ENCODE measurements around the gene SLC17A9.
A peak's percentile ranks its signal among the peaks of the same experiment; 100 is the strongest.

SLC17A9 gene

GRCh38 chr20:62926229-62927127, 26.0 kb upstream of the SLC17A9 start, which contains the start of gene DIDO1:
TSS of gene DIDO1 (minus strand) at chr20:62926505.
- Histone ChIP-seq H3K27ac (ENCODE audit: low read depth in 2 of 2, low read length in 2 of 2) (peak within 1 kb of the TSS; percentile 93 to 97), H3K36me3 (ENCODE audit: control insufficient read depth in 2 of 2, insufficient read depth in 2 of 2, low read length in 2 of 2) (no peaks in the 10 kb centered on the region), H3K9ac (ENCODE audit: low read depth in 1 of 2, low read length in 2 of 2) (peak within 1 kb of the TSS; percentile 91 to 96), H3K9me3 (ENCODE audit: control insufficient read depth in 2 of 2, low read length in 2 of 2) (no peaks in the 10 kb centered on the region), H3K4me1 (ENCODE audit: control insufficient read depth in 2 of 2, insufficient read depth in 2 of 2, low read length in 2 of 2) (peaks cover 50 to 53% of the 10 kb centered on the region in 2 donors), H3K27me3 (ENCODE audit: control insufficient read depth in 2 of 2, insufficient read depth in 2 of 2, low read length in 2 of 2) (no peaks in the 10 kb centered on the region), H3K4me3 (ENCODE audit: low read length in 2 of 2) (peak within 1 kb of the TSS; percentile 83 to 95)

- peak overlapping the region; percentile 93 to 97 for H3K27ac ChIP-seq (ENCODE audit: low read depth in 2 of 2, low read length in 2 of 2)
- H3K9ac ChIP-seq (ENCODE audit: low read depth in 1 of 2, low read length in 2 of 2), result peak overlapping the region in 1 of 2 donors; percentile 91
- H3K27me3 ChIP-seq (ENCODE audit: control insufficient read depth in 2 of 2, insufficient read depth in 2 of 2, low read length in 2 of 2), result no peaks in the 10 kb centered on the region
- no peaks in the 10 kb centered on the region for H3K36me3 ChIP-seq (ENCODE audit: control insufficient read depth in 2 of 2, insufficient read depth in 2 of 2, low read length in 2 of 2)
- peak overlapping the region; percentile 83 to 91 for H3K4me3 ChIP-seq (ENCODE audit: low read length in 2 of 2)
- H3K4me1 ChIP-seq (ENCODE audit: control insufficient read depth in 2 of 2, insufficient read depth in 2 of 2, low read length in 2 of 2), result peaks cover 48 to 49% of the 10 kb centered on the region in 2 donors
- no peaks in the 10 kb centered on the region for H3K9me3 ChIP-seq (ENCODE audit: control insufficient read depth in 2 of 2, low read length in 2 of 2)
These were observed 25.3 kb upstream of the SLC17A9 start for GRCh38 chr20:62927128-62927705.

- peaks cover 36 to 37% of the 10 kb centered on the region in 2 donors for H3K4me1 ChIP-seq (ENCODE audit: control insufficient read depth in 2 of 2, insufficient read depth in 2 of 2, low read length in 2 of 2)
- peak overlapping the region; percentile 63 to 70 for H3K4me3 ChIP-seq (ENCODE audit: low read length in 2 of 2)
- H3K36me3 ChIP-seq (ENCODE audit: control insufficient read depth in 2 of 2, insufficient read depth in 2 of 2, low read length in 2 of 2), result no peaks in the 10 kb centered on the region
- peak overlapping the region; percentile 63 to 88 for H3K9ac ChIP-seq (ENCODE audit: low read depth in 1 of 2, low read length in 2 of 2)
- peak overlapping the region; percentile 86 to 89 for H3K27ac ChIP-seq (ENCODE audit: low read depth in 2 of 2, low read length in 2 of 2)
- no peaks in the 10 kb centered on the region for H3K27me3 ChIP-seq (ENCODE audit: control insufficient read depth in 2 of 2, insufficient read depth in 2 of 2, low read length in 2 of 2)
- H3K9me3 ChIP-seq (ENCODE audit: control insufficient read depth in 2 of 2, low read length in 2 of 2), result no peaks in the 10 kb centered on the region
These were observed 24.1 kb upstream of the SLC17A9 start for GRCh38 chr20:62928246-62928939.

GRCh38 chr20:62929051-62929538, 23.4 kb upstream of the SLC17A9 start:
- Histone ChIP-seq H3K27me3 (ENCODE audit: control insufficient read depth in 2 of 2, insufficient read depth in 2 of 2, low read length in 2 of 2) (no peaks in the 10 kb centered on the region), H3K9ac (ENCODE audit: low read depth in 1 of 2, low read length in 2 of 2) (peak overlapping the region; percentile 63 to 88), H3K4me3 (ENCODE audit: low read length in 2 of 2) (peak overlapping the region; percentile 63 to 70), H3K4me1 (ENCODE audit: control insufficient read depth in 2 of 2, insufficient read depth in 2 of 2, low read length in 2 of 2) (peaks cover 30 to 31% of the 10 kb centered on the region in 2 donors), H3K36me3 (ENCODE audit: control insufficient read depth in 2 of 2, insufficient read depth in 2 of 2, low read length in 2 of 2) (no peaks in the 10 kb centered on the region), H3K9me3 (ENCODE audit: control insufficient read depth in 2 of 2, low read length in 2 of 2) (no peaks in the 10 kb centered on the region), H3K27ac (ENCODE audit: low read depth in 2 of 2, low read length in 2 of 2) (peak overlapping the region; percentile 86 to 89)

- no peaks in the 10 kb centered on the region for H3K9me3 ChIP-seq (ENCODE audit: control insufficient read depth in 2 of 2, low read length in 2 of 2)
- no peaks in the 10 kb centered on the region for H3K27me3 ChIP-seq (ENCODE audit: control insufficient read depth in 2 of 2, insufficient read depth in 2 of 2, low read length in 2 of 2)
- peaks cover 0 to 11% of the 10 kb centered on the region in 2 donors for H3K36me3 ChIP-seq (ENCODE audit: control insufficient read depth in 2 of 2, insufficient read depth in 2 of 2, low read length in 2 of 2)
- peaks cover 22 to 27% of the 10 kb centered on the region in 2 donors for H3K4me1 ChIP-seq (ENCODE audit: control insufficient read depth in 2 of 2, insufficient read depth in 2 of 2, low read length in 2 of 2)
- H3K9ac ChIP-seq (ENCODE audit: low read depth in 1 of 2, low read length in 2 of 2), result no peak overlapping the region
- H3K4me3 ChIP-seq (ENCODE audit: low read length in 2 of 2), result no peak overlapping the region
- no peak overlapping the region for H3K27ac ChIP-seq (ENCODE audit: low read depth in 2 of 2, low read length in 2 of 2)
These were observed 21.0 kb upstream of the SLC17A9 start for GRCh38 chr20:62931464-62931863.

- Histone ChIP-seq H3K9ac (ENCODE audit: low read depth in 1 of 2, low read length in 2 of 2) (no peak overlapping the region), H3K27me3 (ENCODE audit: control insufficient read depth in 2 of 2, insufficient read depth in 2 of 2, low read length in 2 of 2) (no peaks in the 10 kb centered on the region), H3K4me1 (ENCODE audit: control insufficient read depth in 2 of 2, insufficient read depth in 2 of 2, low read length in 2 of 2) (peaks cover 9 to 12% of the 10 kb centered on the region in 2 donors), H3K27ac (ENCODE audit: low read depth in 2 of 2, low read length in 2 of 2) (no peak overlapping the region), H3K4me3 (ENCODE audit: low read length in 2 of 2) (no peak overlapping the region), H3K9me3 (ENCODE audit: control insufficient read depth in 2 of 2, low read length in 2 of 2) (no peaks in the 10 kb centered on the region), H3K36me3 (ENCODE audit: control insufficient read depth in 2 of 2, insufficient read depth in 2 of 2, low read length in 2 of 2) (peaks cover 0 to 11% of the 10 kb centered on the region in 2 donors)
These were observed 18.5 kb upstream of the SLC17A9 start for GRCh38 chr20:62933966-62934365.

GRCh38 chr20:62935204-62935967, 17.1 kb upstream of the SLC17A9 start:
- H3K27me3 ChIP-seq (ENCODE audit: control insufficient read depth in 2 of 2, insufficient read depth in 2 of 2, low read length in 2 of 2), result no peaks in the 10 kb centered on the region
- H3K4me1 ChIP-seq (ENCODE audit: control insufficient read depth in 2 of 2, insufficient read depth in 2 of 2, low read length in 2 of 2), result peaks cover 14 to 20% of the 10 kb centered on the region in 2 donors
- no peaks in the 10 kb centered on the region for H3K9me3 ChIP-seq (ENCODE audit: control insufficient read depth in 2 of 2, low read length in 2 of 2)
- H3K9ac ChIP-seq (ENCODE audit: low read depth in 1 of 2, low read length in 2 of 2), result no peak overlapping the region
- H3K27ac ChIP-seq (ENCODE audit: low read depth in 2 of 2, low read length in 2 of 2), result no peak overlapping the region
- peaks cover 0 to 11% of the 10 kb centered on the region in 2 donors for H3K36me3 ChIP-seq (ENCODE audit: control insufficient read depth in 2 of 2, insufficient read depth in 2 of 2, low read length in 2 of 2)
- H3K4me3 ChIP-seq (ENCODE audit: low read length in 2 of 2), result no peak overlapping the region

GRCh38 chr20:62935968-62936585, 16.4 kb upstream of the SLC17A9 start:
- Histone ChIP-seq H3K4me1 (ENCODE audit: control insufficient read depth in 2 of 2, insufficient read depth in 2 of 2, low read length in 2 of 2) (peaks cover 14 to 20% of the 10 kb centered on the region in 2 donors), H3K9me3 (ENCODE audit: control insufficient read depth in 2 of 2, low read length in 2 of 2) (no peaks in the 10 kb centered on the region), H3K4me3 (ENCODE audit: low read length in 2 of 2) (no peak overlapping the region), H3K36me3 (ENCODE audit: control insufficient read depth in 2 of 2, insufficient read depth in 2 of 2, low read length in 2 of 2) (peaks cover 0 to 11% of the 10 kb centered on the region in 2 donors), H3K27me3 (ENCODE audit: control insufficient read depth in 2 of 2, insufficient read depth in 2 of 2, low read length in 2 of 2) (no peaks in the 10 kb centered on the region), H3K9ac (ENCODE audit: low read depth in 1 of 2, low read length in 2 of 2) (no peak overlapping the region), H3K27ac (ENCODE audit: low read depth in 2 of 2, low read length in 2 of 2) (no peak overlapping the region)
